ENCODE data around the gene DNPEP.

Gene DNPEP

GRCh38 chr2:219387306-219388120 is at the start of gene DNPEP:
DNPEP (minus strand) TSS chr2:219387912; CDS start chr2:219387794, 118 bp downstream.
- peak; percentile 93 to 94 for DNase-seq (ENCODE audit: low read depth in 2 of 2)

GRCh38 chr2:219437141-219437540 is 49.4 kb upstream of the DNPEP start:
- DNase-seq (ENCODE audit: low read depth in 2 of 2): no peak

GRCh38 chr2:219436491-219436890 is 48.8 kb upstream of the DNPEP start:
- DNase-seq (ENCODE audit: low read depth in 2 of 2): no peak

- DNase-seq (ENCODE audit: low read depth in 2 of 2): no peak
Observed at GRCh38 chr2:219435701-219436100, 48.0 kb upstream of the DNPEP start.

GRCh38 chr2:219434718-219435525 is 47.2 kb upstream of the DNPEP start, which contains the start of gene SPEG:
SPEG (plus strand) TSS chr2:219434843; CDS start chr2:219434978, 135 bp downstream.
- DNase-seq (ENCODE audit: low read depth in 2 of 2): no peak

GRCh38 chr2:219434468-219434717 is 46.7 kb upstream of the DNPEP start:
- DNase-seq (ENCODE audit: low read depth in 2 of 2): no peak

GRCh38 chr2:219433666-219434467 is 46.2 kb upstream of the DNPEP start:
- peak; percentile 19 to 35 for DNase-seq (ENCODE audit: low read depth in 2 of 2)

GRCh38 chr2:219430633-219431615 is 43.2 kb upstream of the DNPEP start:
- DNase-seq (ENCODE audit: low read depth in 2 of 2): no peak

- DNase-seq (ENCODE audit: low read depth in 2 of 2): no peak
Observed at GRCh38 chr2:219429958-219430606, 42.4 kb upstream of the DNPEP start.

GRCh38 chr2:219428469-219428868 is 40.8 kb upstream of the DNPEP start:
- DNase-seq (ENCODE audit: low read depth in 2 of 2): no peak

- DNase-seq (ENCODE audit: low read depth in 2 of 2): no peak
Observed at GRCh38 chr2:219426534-219427136, 38.9 kb upstream of the DNPEP start.

GRCh38 chr2:219426068-219426443 is 38.3 kb upstream of the DNPEP start:
- no peak for DNase-seq (ENCODE audit: low read depth in 2 of 2)

GRCh38 chr2:219425238-219426067 is 37.7 kb upstream of the DNPEP start:
- DNase-seq (ENCODE audit: low read depth in 2 of 2): no peak

GRCh38 chr2:219423652-219424377 is 36.1 kb upstream of the DNPEP start:
- no peak for DNase-seq (ENCODE audit: low read depth in 2 of 2)

- no peak for DNase-seq (ENCODE audit: low read depth in 2 of 2)
Observed at GRCh38 chr2:219422952-219423534, 35.3 kb upstream of the DNPEP start.

- DNase-seq (ENCODE audit: low read depth in 2 of 2): no peak
Observed at GRCh38 chr2:219421323-219421722, 33.6 kb upstream of the DNPEP start.

- no peak for DNase-seq (ENCODE audit: low read depth in 2 of 2)
Observed at GRCh38 chr2:219420687-219421086, 33.0 kb upstream of the DNPEP start.
